ENCODE results near the gene TCP1.

- no peak for TF ChIP-seq CTCF (IDR thresholded peaks at IDR 0.05; ENCODE audit: control extremely low read depth in 1 of 3, insufficient read depth in 1 of 3, low read depth in 1 of 3, low read length in 3 of 3)
- no peak for TF ChIP-seq EGR1 (IDR thresholded peaks at IDR 0.05; ENCODE audit: borderline replicate concordance, low read depth, low read length)
Observed at GRCh38 chr6:159754959-159755914, 34.2 kb downstream of the TCP1 start.
